Activated T-cell treated with anti-CD3 and anti-CD28 coated beads for 4 hours (primary cell): Measurements from ENCODE around the gene CCDC34.
"Not testable (repeated sequence)": the region's sequence is repeated elsewhere in the genome, so short reads cannot be mapped to it uniquely, and the experiment has no call there.

Experiments used
- DNase-seq: peaks from one replicate; pipeline ENCODE4 v3.0.0-alpha.2; 2020

Gene CCDC34

DNA sequence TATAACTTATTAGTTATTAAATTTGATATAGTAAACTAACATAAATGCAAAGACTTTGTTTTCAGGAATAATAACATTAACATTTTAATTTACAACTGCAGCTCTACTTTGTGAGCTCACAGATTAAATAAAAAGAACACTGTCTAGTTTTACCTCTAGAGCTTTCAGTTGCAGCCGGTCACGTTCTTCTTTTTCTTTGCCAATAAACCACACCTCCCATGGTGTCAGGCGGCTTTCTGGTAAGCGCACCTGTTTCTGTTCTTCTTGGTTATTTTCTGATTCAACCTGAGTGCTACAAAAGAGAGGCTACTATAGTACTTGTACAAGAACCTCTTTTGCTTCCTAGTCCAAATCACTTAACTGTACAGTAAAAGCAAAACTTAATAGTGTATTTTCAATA, 5.8 kb downstream of the CCDC34 start:
- DNase-seq: no peak

DNA sequence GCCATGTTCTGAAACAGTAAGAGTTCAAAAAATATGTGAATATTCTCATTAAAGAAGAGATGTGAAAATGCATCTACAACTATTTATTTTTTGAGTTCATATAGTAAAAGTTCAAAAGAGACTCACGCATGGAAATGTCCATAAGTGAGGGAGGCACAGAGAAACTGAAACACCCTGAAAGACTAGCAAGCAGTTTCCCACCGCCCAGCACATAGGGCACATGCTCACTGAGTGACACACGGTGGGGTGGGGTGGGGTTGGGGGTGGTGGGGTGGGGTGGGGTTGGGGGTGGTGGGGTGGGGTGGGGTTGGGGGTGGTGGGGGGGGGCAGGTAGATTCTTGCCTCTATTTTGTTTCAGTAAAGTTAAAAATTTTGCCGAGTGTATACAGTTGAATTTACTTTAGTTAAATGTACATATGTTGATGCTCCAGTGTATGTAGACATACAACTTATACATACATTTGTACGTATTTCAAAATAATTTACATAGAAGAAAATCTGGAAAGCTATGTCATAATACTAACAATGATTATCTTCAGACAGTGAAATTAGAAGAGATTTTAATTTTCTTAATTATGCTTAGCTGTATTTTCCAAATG, 6.3 kb downstream of the CCDC34 start:
- no peak for DNase-seq

GRCh38 chr11:27355575-27356104, 7.4 kb downstream of the CCDC34 start:
- DNase-seq: no peak

DNA sequence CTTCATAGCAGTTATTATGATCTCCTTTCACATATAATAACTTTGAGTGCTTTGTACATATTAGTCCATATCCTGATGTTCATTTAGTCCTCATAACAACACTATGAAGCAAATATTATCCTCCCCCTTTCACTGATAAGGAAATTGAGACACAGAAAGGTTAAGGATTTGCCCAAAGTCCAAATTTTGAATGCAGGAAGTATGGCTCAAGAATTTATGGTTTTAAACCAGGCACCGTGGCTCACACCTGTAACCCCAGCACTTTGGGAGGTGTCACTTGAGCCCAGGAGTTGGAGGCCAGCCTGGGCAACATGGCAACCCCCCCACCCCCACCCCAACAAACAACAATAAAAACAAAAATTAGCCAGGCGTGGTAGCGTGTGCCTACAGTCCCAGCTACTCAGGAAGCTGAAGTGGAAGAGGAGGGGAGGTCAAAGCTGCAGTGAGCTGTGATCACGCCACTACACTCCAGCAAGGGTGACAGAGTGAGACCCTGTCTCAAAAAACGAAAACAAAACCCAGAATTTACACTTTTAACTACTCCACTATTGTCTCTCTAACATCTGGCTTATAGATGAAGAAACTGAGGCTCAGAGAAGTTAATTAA, 8.6 kb downstream of the CCDC34 start:
- DNase-seq: no peak

DNA sequence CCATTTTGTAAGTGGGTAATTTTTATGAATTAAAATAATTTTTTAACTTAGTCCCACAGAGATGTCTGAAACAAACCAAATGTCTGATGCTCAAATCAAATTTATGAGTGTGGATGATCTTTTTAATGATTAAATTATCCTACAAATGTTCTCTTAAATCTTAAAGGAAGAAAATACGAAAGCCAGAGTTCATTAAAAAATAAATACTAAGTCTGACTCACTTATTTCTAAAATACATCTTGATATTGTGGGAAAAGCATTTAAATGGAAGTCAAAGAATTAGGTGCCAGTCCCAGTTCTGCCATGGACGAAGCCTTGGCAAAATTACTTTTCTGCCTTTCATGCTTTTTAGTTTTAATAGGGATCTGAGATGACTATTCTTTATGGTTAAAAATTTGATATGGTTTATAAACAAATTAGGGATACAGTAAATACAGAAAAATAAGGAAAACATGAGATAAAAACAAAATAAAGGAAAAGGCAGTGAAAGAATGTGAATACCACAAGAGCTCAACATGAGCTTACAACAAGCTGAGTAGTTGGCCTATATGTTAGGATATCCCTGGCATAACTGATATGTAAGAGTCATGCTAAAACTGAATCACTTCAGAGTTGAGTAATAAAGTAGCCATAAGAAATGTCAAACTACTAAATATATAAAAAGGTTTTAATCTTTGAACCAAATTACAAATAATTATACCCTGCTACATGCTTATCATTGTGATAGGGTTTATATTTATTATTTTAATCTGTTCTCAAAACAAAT, 9.2 kb downstream of the CCDC34 start:
- DNase-seq: no peak

GRCh38 chr11:27352781-27353180, 10.2 kb downstream of the CCDC34 start:
- DNase-seq: no peak

DNA sequence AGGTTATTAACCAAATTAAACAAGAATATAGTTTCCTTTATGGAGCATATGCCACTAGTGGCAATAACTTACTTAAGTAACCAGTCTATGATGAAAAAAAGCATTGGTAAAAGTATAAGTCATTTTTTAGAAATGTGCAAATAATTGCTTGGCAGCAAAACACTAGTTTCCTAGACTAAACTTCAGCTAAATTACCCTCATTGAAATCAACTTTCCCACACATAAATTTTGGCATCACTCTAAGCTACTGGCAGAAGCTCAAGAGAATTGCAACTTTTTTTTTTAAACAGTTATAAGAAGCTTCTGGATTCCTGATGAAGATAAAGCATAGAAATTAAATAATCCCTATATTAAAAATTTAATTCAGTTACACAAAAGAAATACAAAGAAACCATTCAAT, 12.5 kb downstream of the CCDC34 start:
- DNase-seq: no peak

DNA sequence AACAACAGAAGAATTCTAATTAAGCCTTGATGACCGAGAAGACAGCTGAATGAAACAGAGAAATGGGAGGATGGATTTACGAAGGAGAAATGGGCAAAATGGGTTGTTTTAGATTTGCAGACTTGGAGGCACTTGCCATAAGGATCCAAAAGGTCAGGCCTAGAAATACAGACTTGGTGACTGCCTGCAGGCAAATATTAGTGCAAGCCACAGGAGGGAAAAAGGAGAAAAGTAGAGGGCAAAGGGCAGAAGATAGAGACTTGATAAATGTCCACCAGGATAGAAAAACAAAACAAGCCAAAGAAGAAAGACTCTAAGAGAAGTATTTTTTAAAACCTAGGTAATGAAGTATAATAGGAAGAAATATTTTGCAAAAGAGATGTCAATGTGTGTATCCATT, 13.1 kb downstream of the CCDC34 start:
- no peak for DNase-seq

GRCh38 chr11:27348340-27348873, 14.6 kb downstream of the CCDC34 start:
- DNase-seq: no peak

GRCh38 chr11:27347359-27348339, 15.4 kb downstream of the CCDC34 start:
- DNase-seq: no peak

- DNase-seq: no peak
Observed at GRCh38 chr11:27339941-27340340, 23.1 kb downstream of the CCDC34 start.

GRCh38 chr11:27334764-27335163, 28.3 kb downstream of the CCDC34 start:
- not testable (repeated sequence) for DNase-seq

- no peak for DNase-seq
Observed at GRCh38 chr11:27331981-27332380, 31.0 kb downstream of the CCDC34 start.

DNA sequence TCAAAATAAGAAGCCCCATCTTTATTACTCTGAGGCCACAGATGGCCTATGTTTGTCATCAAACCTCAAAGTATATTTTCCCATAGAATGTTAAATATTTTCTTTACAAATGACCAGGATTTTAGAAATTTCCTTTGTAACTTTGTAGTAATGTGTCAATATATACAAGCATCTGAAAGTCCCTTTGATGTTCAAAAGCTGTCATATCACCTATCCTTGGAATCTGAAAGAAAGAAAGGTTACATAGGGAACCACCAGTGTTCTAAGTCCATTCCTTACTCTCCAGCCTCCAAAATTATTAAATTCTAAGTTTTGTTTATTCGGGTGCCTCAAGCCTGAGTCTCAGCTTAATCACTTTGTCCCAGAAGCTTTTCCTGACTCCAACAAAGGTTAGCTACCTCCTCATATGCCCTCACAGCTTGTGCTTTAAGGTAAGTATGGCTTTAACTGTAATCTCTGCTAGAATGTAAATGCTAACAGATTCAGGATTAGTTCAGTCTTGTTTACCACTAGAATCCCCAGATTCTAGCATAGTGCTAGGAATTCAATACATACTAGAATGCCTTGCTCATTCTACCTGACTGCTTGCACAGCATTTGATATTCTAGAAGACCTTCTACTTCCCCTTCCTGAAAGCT, 32.3 kb downstream of the CCDC34 start:
- no peak for DNase-seq

- no peak for DNase-seq
Observed at GRCh38 chr11:27329867-27330632, 33.0 kb downstream of the CCDC34 start.

- DNase-seq: no peak
Observed at GRCh38 chr11:27328614-27329013, 34.4 kb downstream of the CCDC34 start.

DNA sequence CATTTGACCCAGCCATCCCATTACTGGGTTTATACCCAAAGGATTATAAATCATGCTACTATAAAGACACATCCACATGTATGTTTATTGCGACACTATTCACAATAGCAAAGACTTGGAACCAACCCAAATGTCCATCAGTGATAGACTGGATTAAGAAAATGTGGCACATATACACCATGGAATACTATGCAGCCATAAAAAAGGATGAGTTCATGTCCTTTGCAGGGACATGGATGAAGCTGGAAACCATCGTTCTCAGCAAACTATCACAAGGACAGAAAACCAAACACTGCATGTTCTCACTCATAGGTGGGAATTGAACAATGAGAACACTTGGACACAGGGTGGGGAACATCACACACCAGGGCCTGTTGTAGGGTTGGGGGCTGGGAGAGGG, 36.0 kb downstream of the CCDC34 start:
- DNase-seq: not testable (repeated sequence)

DNA sequence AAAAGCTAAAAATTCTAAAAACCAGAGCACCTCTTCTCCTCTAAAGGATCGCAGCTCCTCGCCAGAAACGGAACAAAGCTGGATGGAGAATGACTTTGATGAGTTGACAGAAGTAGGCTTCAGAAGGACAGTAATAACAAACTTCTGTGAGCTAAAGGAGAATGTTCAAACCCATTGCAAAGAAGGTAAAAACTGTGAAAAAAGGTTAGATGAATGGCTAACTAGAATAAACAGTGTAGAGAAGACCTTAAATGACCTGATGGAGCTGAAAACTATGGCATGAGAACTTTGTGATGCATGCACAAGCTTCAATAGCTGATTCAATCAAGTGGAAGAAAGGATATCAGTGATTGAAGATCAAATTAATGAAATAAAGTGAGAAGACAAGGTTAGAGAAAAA, 40.8 kb downstream of the CCDC34 start:
- DNase-seq: not testable (repeated sequence)

GRCh38 chr11:27321340-27321739, 41.7 kb downstream of the CCDC34 start:
- not testable (repeated sequence) for DNase-seq

DNA sequence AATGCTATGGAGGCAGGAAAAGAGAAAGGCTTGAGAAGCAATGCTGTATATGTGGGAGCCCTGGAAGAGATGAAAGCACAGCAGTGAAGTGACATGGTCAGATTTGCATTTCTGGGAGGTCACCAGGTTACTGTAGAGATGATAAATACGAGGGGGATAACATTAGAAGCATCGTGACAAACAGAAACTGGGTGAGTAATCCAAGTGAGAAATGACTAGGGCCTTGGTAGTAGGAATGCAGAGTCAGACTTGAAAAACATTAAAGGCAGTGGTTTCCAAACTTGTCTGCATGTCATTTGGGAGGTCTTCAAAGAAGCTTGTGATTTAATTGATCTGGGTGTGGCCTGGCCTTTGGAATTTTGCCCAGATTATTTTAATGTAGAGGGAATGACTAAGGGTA, 43.9 kb downstream of the CCDC34 start:
- no peak for DNase-seq

DNA sequence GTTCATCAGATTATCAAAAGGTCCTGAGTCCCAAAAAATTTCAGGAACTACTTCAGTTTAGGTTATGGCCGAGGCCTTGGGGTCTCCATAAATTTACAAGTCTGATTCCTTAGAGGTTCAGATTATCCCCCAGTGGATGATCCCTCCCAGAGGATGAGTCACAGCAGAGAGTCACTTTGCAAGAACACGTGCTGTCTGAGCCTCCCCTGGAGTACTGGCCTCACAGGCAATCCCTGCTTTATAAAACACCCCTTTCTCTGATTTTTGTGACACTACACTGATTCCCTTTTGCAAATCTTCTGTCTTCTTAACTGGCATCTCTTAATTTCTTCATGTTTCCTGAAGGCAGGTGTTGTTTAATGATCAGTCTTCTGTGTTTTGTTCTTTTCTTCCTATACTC, 45.3 kb downstream of the CCDC34 start:
- DNase-seq: no peak
